VCaP (cell line): ENCODE measurements around the gene SLC31A1.

ENCODE experiments used
- H3K27ac ChIP-seq: fragments of 450-650 bp; 2 replicates; pipeline ENCODE4 v1.5.1; 2017
- TF ChIP-seq, protein P1 (sequence below): fragments of 450-650 bp; conservative IDR thresholded peaks from 2 replicates; pipeline ENCODE4 v1.5.1; 2017; ENCODE audit warnings: mild to moderate bottlenecking, moderate library complexity

The SLC31A1 gene

DNA sequence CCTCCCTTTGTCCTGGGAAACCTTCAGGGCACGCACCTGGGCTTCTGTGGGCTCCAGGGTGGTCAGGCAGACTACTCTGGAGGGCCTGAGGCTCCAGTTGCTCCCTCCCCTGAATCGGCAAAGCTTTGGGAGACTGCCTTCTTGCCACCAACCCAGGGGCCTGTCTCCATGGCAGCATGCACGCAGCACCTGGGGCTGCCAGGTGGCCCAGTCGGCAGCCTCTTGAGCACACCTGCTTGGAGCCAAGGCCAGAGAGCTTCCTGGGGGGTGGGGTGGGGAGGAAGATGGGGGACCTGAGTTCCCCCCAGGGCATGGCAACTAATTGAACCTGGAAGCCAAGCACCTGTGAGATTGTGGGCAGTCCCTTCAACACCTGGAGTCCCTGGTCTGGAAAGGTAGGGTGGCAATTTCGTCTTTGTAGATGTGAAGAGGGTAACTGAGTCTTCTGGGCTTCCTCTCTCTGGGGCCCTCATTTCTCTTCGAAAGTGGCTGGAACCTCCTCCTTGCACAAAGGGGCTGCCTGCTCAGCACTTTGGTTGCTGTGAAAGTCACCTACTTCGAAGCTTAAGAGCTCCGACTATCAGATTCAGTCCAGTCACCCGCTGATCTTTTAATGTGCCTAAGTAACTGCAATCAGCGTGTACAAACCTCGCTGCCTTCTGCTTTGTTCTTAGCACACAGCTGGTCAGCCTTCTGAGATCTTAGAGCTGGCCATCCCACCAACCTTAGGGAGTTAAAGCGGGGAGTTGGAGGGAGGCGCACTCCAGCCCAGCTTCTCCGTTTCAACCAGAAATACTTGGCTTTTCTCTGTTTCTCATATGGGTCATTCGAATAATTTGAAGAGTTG is 77.8 kb downstream of the SLC31A1 start:
- no peak overlapping the region for H3K27ac ChIP-seq
- TF ChIP-seq, protein P1, sequence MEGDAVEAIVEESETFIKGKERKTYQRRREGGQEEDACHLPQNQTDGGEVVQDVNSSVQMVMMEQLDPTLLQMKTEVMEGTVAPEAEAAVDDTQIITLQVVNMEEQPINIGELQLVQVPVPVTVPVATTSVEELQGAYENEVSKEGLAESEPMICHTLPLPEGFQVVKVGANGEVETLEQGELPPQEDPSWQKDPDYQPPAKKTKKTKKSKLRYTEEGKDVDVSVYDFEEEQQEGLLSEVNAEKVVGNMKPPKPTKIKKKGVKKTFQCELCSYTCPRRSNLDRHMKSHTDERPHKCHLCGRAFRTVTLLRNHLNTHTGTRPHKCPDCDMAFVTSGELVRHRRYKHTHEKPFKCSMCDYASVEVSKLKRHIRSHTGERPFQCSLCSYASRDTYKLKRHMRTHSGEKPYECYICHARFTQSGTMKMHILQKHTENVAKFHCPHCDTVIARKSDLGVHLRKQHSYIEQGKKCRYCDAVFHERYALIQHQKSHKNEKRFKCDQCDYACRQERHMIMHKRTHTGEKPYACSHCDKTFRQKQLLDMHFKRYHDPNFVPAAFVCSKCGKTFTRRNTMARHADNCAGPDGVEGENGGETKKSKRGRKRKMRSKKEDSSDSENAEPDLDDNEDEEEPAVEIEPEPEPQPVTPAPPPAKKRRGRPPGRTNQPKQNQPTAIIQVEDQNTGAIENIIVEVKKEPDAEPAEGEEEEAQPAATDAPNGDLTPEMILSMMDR, result no peak

GRCh38 chr9:113299800-113300292 is 78.5 kb downstream of the SLC31A1 start:
- TF ChIP-seq, protein P1, result no peak
- H3K27ac ChIP-seq, result no peak overlapping the region

- TF ChIP-seq, protein P1, result no peak
- no peak overlapping the region for H3K27ac ChIP-seq
Measured at GRCh38 chr9:113301548-113301947, 80.2 kb downstream of the SLC31A1 start.

DNA sequence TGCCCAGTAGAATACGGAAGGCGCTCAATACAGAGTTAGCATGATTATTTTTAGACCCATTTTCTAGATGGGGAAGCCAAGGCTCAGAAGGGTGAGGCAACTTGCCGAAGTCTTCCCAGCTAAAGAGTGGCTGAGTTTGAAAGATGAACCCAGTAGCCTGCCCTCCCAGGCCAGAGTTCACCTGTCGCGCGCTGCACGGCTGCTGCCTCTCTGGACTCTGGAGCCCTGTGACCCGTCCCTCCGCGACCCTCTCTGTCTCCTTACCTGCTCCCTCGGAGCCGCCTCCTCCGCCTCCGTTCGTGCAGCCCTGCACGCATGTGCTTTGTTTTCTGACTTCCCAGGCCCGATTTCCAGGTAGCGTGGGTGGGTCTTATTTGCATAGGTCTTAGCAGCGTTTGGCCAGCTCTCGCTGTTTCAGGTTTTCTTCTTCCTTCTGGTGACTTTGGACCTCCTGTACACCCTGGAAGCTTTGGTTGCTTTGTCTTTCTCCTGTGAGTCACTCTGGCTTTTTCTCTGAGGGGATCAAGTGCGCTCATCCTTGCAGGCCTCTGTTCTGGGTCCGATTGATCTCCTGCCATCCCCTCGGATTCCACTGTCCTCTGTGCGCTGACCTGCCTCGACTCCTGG is 81.6 kb downstream of the SLC31A1 start, which contains the start of gene RNF183:
RNF183 (minus strand) TSS at position 585 of the 627 bp plus-strand sequence. CDS start 5,192 bp downstream, outside the sequence.
- TF ChIP-seq, protein P1, result no peak
- H3K27ac ChIP-seq, result no peak within 1 kb of the TSS

DNA sequence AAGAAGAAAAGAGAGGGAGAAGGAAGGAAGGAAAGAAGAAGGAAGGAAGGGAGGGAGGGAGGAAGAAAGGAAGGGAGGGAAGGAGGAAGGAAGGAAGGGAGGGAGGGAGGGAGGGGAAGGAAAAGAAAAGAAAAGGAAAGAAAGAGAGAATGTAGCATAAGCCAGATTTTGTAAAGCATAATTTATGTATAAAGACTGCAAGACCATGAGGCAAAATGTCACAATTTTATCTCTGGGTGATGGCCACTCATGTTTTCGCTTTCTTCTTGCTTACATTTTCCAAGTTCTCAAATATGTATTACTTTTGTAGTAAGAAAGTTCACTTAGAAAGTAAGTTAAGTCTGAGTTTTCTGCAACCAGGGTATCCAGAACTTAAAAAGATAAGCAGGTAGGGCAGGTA is 85.2 kb downstream of the SLC31A1 start:
- H3K27ac ChIP-seq, result no peak overlapping the region
- TF ChIP-seq, protein P1, result no peak

- TF ChIP-seq, protein P1, result no peak
- no peak overlapping the region for H3K27ac ChIP-seq
Measured at GRCh38 chr9:113307396-113307975, 86.1 kb downstream of the SLC31A1 start.
